Mesodermal cell (in vitro differentiated cells): ENCODE data around the gene MGRN1.
"Not testable (repeated sequence)": the region's sequence is repeated elsewhere in the genome, so short reads cannot be mapped to it uniquely, and the experiment has no call there.

ENCODE experiments used
- H3K27ac ChIP-seq: 2 replicates; pipeline ENCODE4 v1.7.0; 2013; ENCODE audit warnings: mild to moderate bottlenecking, low read depth, low read length, moderate library complexity; ENCODE audit not compliant: severe bottlenecking
- H3K36me3 ChIP-seq: 2 replicates; pipeline ENCODE4 v1.7.1; 2013; ENCODE audit warnings: mild to moderate bottlenecking, low read length, moderate library complexity; ENCODE audit not compliant: control insufficient read depth, insufficient read depth
- H3K4me1 ChIP-seq: one replicate; pipeline ENCODE4 v1.7.1; 2013; ENCODE audit warnings: mild to moderate bottlenecking, low read length; ENCODE audit not compliant: insufficient read depth, control insufficient read depth, poor library complexity, severe bottlenecking
- H3K4me3 ChIP-seq: 2 replicates; pipeline ENCODE4 v1.7.0; 2013; ENCODE audit warnings: low read length, control low read depth, mild to moderate bottlenecking; ENCODE audit not compliant: insufficient read depth, poor library complexity, severe bottlenecking; ENCODE audit errors: extremely low read depth
- H3K9me3 ChIP-seq: 2 replicates; pipeline ENCODE4 v1.7.1; 2013; ENCODE audit warnings: mild to moderate bottlenecking, low read length, moderate library complexity; ENCODE audit not compliant: control insufficient read depth
- WGBS, 2 experiments: methylation state at CpG; one replicate each; pipeline ENCODE4 v1.1.5; 2013; ENCODE audit warnings: missing lambda C conversion rate in 2 of 2; ENCODE audit not compliant: insufficient coverage in 2 of 2; 5-methylcytosine and 5-hydroxymethylcytosine counted together

Gene MGRN1

DNA sequence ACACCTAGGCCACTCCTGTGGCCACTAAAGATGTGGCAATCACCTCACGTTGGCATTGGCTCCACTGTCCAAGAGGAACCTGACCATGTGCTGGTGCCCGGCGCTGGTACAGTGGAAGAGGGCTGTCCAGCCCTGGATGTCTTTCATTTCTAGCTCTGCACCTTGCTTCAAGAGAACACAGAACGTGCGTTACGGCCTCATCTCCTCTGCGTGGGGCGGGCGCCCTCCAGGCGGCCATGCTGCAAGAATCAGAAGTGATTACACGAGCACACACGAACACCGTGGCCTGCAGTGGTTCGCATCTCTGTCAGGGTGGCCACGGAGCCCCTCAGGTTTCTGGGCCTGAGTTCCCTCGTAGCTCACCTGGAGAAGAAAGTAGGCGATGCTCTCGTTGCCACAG is 102.0 kb downstream of the MGRN1 start:
- Histone ChIP-seq H3K36me3 (peaks cover 66% of the 10 kb centered on the region), H3K4me3 (no peak overlapping the region), H3K27ac (no peak overlapping the region), H3K9me3 (no peaks in the 10 kb centered on the region), H3K4me1 (no peaks in the 10 kb centered on the region)
- WGBS, 2 experiments: 96 to 98% methylated on average over 18 of the region's 18 CpGs

- WGBS, 2 experiments: 92 to 97% methylated on average over 6 to 7 of the region's 8 CpGs
- Histone ChIP-seq H3K4me1 (no peaks in the 10 kb centered on the region), H3K4me3 (no peak overlapping the region), H3K36me3 (peaks cover 60% of the 10 kb centered on the region), H3K27ac (no peak overlapping the region), H3K9me3 (no peaks in the 10 kb centered on the region)
Measured at GRCh38 chr16:4728676-4729075, 104.0 kb downstream of the MGRN1 start.

DNA sequence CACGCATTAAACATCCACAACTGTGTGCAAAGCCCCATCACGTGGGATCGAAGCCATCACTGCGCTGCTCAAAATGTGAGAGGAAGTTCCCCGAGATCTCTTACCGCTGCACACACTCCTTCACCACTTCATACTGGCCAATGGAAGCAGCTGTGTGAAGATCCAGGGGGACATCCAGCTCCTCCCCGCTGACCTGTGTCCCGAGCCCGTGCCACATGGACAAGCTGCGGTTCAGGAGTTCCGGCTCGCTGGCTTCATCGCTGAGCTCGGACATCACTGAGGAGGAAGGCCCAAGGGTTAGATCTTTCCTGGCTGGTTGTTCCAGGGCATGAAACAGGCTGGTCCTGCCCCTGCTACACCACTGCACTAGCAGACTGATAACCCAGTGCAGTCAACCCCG is 105.2 kb downstream of the MGRN1 start:
- no peak overlapping the region for H3K4me3 ChIP-seq
- H3K36me3 ChIP-seq: peaks cover 49% of the 10 kb centered on the region
- WGBS, 2 experiments: 98% methylated on average over 14 of the region's 15 CpGs
- H3K4me1 ChIP-seq: no peaks in the 10 kb centered on the region
- no peaks in the 10 kb centered on the region for H3K9me3 ChIP-seq
- H3K27ac ChIP-seq: no peak overlapping the region

DNA sequence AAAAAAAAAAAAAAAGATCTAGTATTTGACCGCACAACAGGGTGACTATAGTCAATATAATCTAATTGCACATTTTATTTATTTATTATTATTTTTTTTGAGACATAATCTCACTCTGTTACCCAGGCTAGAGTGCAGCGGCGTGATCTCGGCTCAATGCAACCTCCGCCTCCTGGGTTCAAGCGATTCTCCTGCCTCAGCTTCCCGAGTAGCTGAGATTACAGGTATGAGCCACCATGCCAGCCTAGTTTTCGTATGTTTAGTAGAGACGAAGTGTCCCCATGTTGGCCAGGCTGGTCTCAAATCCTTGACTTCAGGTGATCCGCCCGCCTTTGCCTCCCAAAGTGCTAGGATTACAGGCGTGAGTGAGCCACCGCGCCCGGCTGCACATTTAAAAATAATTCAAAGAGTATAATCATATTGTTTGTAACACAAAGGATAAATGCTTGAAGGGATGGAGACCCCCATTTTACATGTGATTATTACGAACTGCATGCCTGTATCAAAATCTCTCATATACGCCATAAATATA is 108.7 kb downstream of the MGRN1 start:
- Histone ChIP-seq H3K9me3 (no peaks in the 10 kb centered on the region), H3K4me1 (no peaks in the 10 kb centered on the region), H3K4me3 (peak overlapping the region; percentile 84), H3K36me3 (peaks cover 33% of the 10 kb centered on the region), H3K27ac (no peak overlapping the region)
- 34 to 42% methylated on average over 5 to 10 of the region's 17 CpGs for WGBS, 2 experiments

GRCh38 chr16:4733747-4734062 is 109.1 kb downstream of the MGRN1 start:
- peak overlapping the region; percentile 98 for H3K27ac ChIP-seq
- H3K4me3 ChIP-seq: peak overlapping the region; percentile 84
- peaks cover 29% of the 10 kb centered on the region for H3K36me3 ChIP-seq
- 0 to 1% methylated on average over 8 to 10 of the region's 19 CpGs for WGBS, 2 experiments
- no peaks in the 10 kb centered on the region for H3K9me3 ChIP-seq
- H3K4me1 ChIP-seq: no peaks in the 10 kb centered on the region

- no peaks in the 10 kb centered on the region for H3K9me3 ChIP-seq
- H3K4me1 ChIP-seq: no peaks in the 10 kb centered on the region
- H3K4me3 ChIP-seq: peak within 1 kb of the TSS; percentile 84
- peaks cover 24% of the 10 kb centered on the region for H3K36me3 ChIP-seq
- H3K27ac ChIP-seq: peak within 1 kb of the TSS; percentile 98
- 0 to 1% methylated on average over 47 to 51 of the region's 70 CpGs for WGBS, 2 experiments
Measured at GRCh38 chr16:4734063-4734729, 109.6 kb downstream of the MGRN1 start, which contains the start of the genes ANKS3 and DNAAF8. Gene ANKS3 (minus strand): TSS chr16:4734271. CDS start chr16:4730149, 4,122 bp downstream. Gene DNAAF8 (plus strand): TSS chr16:4734537. CDS start chr16:4736515, 1,978 bp downstream.

DNA sequence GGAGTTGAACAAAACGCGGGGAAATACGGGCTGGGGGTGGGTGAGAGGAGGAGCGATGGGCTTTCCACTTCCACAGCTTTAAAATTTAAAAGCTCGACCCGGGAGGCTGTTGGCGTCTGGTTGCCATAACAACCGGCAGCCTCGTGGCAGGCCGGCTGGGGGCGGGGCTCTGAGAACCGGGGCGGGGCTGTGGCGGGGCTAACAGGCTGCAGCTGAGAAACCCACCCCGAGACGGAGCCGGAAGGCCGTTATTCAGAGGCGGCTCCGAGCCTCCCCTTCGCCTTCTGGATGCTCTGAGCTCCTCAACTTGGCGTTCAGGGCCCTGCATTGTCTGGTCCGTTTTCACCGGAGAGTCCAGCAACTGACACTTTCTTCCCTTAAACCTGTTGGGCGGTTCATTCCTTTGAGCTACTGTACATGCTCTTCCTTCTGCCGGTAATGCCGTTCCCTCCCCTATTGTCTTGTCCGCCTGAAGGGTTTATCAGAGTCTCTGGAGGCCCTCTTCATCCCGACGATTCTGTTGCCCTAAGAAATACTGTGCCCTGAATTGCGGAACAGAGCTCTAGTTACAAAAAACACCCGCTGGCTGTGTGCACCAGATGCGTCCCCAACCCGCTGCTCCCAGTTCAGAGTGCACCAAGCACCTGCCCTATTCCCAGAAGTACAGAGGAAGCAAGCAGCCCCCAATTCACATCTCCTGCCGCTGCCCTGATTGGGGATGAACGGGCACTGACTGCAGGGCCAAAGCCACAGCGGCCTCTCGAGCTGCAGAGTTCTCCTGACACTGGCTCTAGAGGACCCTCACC is 110.3 kb downstream of the MGRN1 start:
- peaks cover 18% of the 10 kb centered on the region for H3K36me3 ChIP-seq
- peak overlapping the region; percentile 98 for H3K27ac ChIP-seq
- H3K9me3 ChIP-seq: no peaks in the 10 kb centered on the region
- 14 to 16% methylated on average over 31 of the region's 38 CpGs for WGBS, 2 experiments
- peak overlapping the region; percentile 84 for H3K4me3 ChIP-seq
- H3K4me1 ChIP-seq: no peaks in the 10 kb centered on the region

GRCh38 chr16:4736546-4736945 is 111.9 kb downstream of the MGRN1 start:
- peaks cover 3% of the 10 kb centered on the region for H3K36me3 ChIP-seq
- WGBS, 2 experiments: 86 to 90% methylated on average over 3 of the region's 4 CpGs

GRCh38 chr16:4737545-4737944 is 112.9 kb downstream of the MGRN1 start:
- 83% methylated on average over 14 to 15 of the region's 15 CpGs for WGBS, 2 experiments
- no peak overlapping the region for H3K27ac ChIP-seq

More at GRCh38 chr16:4736546-4736945, 111.9 kb downstream of the MGRN1 start:
- H3K27ac ChIP-seq: no peak overlapping the region
- no peaks in the 10 kb centered on the region for H3K9me3 ChIP-seq
- H3K4me1 ChIP-seq: no peaks in the 10 kb centered on the region
- no peak overlapping the region for H3K4me3 ChIP-seq

GRCh38 chr16:4738370-4738769 is 113.7 kb downstream of the MGRN1 start:
- WGBS, 2 experiments: 82 to 86% methylated on average over 4 to 5 of the region's 5 CpGs
- not testable (repeated sequence) for H3K36me3 ChIP-seq, H3K4me3 ChIP-seq, H3K27ac ChIP-seq, H3K4me1 ChIP-seq, H3K9me3 ChIP-seq

More at GRCh38 chr16:4737545-4737944, 112.9 kb downstream of the MGRN1 start:
- no peaks in the 10 kb centered on the region for H3K36me3 ChIP-seq
- H3K4me3 ChIP-seq: no peak overlapping the region
- H3K9me3 ChIP-seq: no peaks in the 10 kb centered on the region
- no peaks in the 10 kb centered on the region for H3K4me1 ChIP-seq
